Measurements from ENCODE around the gene NBAS.

Gene NBAS

DNA sequence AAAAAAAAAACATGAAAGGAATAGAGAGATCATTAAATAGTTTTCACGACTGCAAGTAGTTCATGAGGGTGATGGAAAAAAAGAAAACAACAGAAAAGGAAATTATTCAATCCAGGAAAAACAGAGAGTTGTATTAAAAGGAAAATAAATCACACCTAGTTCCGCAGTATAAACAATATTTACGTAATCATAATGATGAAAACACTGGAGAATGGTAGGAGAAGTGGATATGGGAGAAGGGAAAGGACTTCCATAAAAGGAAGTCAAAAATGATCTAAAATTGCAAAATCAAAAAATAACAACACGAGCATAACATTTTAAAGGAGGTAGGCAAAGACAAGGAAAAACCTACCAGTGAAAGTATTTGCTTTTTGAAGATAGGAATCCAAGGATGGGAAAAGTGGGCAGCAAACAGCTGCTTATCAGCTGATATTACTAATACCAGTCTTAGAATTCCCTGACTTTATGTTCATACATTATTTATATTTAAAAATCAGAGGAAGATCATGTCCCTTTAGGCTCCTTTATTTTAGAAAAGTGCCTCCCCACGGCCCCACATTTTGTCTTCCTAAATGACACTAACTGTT is 160.8 kb downstream of the NBAS start:
- DNase-seq, result no peak

DNA sequence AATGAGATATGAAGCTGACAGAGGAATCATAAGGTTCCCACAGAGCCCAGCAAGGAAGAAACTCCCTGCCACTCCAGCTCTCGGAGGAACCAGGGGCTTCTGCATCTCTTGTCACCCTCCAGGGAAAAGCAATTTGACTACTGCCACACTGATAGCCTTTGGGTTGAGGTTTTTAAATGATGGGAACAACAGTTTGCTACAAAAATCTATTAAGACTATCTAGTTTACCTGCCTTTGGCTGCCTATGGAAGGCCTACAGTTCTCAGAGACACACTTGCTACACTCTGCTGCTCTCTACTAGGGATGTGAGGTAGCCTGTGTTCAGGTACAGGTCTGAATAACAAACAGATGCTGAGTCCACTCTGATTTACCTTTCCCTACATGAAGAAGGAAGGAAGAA is 161.9 kb downstream of the NBAS start:
- DNase-seq, result no peak

DNA sequence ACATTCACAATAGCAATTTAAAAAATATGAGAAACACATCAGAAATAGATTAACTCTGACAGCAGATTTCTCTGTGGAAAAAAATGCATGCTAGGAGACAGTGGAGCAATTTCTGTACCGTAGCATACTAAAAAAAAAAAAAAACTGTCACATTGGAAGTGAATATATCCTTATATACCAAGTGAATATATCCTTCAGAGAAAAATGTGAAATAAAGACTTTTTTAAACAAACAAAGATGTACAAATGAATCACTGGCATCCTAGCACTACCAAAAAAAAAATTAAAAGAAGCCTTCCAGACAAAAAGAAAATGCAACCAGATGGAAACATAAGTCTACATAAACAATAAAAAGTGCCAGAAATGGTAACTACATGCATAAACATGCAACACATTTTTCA is 169.4 kb downstream of the NBAS start:
- DNase-seq, result no peak

- DNase-seq, result no peak
These were observed 171.2 kb downstream of the NBAS start for GRCh38 chr2:15389895-15390294.

GRCh38 chr2:15389326-15389700 is 171.8 kb downstream of the NBAS start:
- DNase-seq, result no peak

GRCh38 chr2:15388406-15389325 is 172.5 kb downstream of the NBAS start:
- peak; percentile 5 for DNase-seq

DNA sequence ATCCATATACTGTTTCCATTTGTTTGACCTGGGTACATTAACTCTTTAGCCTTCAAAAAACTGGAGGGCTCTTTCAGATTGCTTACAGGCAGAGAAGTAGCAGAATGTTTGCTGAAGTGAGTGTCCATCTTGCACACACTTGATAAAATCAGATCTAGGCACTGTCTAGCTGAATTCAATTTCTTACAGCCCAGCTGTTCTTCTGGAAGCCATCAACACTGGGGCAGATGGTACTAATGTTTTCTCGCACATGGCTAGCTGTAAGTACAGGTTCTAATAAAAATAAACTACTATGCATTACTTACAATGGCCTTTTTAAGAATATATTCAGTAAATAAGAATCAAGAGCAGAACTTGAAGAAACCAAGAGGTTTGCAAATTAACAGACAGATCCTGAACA is 175.9 kb downstream of the NBAS start:
- no peak for DNase-seq

GRCh38 chr2:15383695-15384350 is 177.3 kb downstream of the NBAS start:
- no peak for DNase-seq

DNA sequence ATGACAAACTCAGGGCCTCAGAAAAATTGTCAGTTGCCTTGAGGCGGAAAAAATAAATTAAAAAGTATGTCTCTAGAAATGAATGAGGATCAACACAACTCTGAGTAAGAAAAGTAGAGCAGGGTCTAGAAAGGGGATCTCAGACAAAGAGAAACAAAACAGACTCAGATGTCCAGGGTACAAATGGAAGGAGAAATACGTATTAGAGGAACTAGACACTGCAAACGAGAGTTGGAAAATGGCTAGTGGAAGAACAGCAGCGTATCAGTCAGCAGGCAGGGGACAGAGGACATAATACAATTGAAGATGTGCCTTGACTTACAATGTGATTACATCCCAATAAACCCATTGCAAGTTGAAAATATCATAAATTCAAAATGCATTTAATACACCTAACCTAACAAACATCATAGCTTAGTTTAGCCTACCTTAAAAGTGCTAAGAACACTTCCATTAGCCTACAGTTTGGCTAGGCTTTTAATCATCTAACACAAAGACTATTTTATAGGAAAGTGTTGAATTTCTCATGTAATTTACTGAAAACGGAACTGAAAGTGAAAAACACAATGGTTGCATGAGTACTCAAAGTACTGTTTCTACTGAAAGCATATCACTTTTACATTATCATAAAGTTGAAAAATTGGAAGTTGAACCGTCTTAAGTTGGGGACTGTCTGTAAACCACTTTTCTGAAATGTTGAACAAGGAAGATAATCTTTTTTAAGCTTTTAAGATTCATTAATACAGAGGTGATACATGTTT is 182.8 kb downstream of the NBAS start:
- no peak for DNase-seq

GRCh38 chr2:15377202-15377601 is 183.9 kb downstream of the NBAS start:
- DNase-seq, result no peak

DNA sequence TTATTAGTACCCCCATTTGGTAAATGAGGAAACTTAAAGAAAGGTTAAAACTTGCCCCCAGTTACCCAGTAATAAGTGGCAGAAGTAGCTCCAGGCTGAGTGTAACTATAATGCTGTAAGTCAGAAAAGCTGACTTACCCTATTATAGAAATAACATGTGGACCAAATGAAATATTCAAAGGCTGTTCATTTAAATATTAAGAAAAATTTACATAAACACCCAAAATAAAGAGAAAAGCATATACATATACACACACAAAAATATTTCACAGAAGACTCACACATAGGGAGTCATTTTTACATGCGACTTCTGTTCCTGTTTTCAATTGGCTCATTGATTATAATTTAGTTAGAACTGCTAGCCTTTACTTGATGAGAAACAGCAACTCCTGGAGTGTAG is 189.1 kb downstream of the NBAS start:
- DNase-seq, result no peak

DNA sequence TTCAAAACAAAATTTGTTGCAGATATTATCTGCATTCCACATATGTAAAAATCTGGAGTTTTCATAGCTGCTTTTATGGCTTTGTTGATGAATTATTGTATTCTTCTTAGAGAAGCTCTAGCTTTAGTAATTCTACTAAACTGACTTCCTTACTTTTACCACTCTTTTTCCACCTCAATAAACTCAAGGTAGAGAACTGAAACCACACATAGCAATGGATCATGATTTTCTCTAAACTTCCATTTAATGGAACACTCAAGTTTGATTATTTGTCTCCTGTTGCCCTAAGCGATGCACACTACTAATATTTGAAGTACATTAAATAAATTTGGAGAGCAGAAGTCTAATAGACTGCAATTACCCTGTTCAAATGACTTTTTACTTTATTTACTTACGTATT is 192.0 kb downstream of the NBAS start:
- DNase-seq, result no peak

DNA sequence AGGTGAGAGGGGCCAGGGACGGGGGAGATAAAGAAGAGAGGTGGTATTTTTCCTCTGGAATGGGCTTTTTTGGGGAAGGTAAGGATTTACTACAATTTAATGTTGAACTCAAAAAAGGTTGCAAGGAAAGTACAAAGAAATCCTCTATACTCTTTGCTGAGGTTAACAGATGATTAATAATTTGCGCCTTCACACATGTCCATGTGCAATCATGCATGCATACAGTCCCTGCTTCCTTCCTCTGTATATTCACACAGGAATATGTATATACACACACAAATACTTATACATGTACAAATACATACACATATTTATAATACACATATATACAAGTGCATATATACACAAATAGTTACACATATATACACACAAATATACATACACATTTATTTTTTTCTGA is 193.4 kb downstream of the NBAS start:
- no peak for DNase-seq

GRCh38 chr2:15367205-15367604 is 193.9 kb downstream of the NBAS start:
- no peak for DNase-seq

DNA sequence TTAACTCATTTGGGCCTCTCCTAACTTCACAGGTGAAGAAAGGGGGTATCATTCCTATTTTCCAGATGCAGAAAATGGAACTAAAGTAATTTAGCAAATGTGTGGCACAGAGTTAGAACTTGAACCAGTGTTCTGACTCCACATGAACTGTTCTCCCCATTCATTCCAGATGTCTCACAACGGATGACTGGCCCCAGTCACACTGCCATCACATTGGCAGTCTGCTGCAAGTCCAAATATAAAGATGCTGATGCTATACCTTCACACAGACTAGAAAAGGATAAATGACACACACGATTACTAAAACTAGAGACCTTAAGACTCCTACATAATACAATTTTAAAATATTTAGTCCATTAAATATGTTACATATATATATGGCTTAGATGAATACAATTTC is 195.7 kb downstream of the NBAS start:
- DNase-seq, result no peak

DNA sequence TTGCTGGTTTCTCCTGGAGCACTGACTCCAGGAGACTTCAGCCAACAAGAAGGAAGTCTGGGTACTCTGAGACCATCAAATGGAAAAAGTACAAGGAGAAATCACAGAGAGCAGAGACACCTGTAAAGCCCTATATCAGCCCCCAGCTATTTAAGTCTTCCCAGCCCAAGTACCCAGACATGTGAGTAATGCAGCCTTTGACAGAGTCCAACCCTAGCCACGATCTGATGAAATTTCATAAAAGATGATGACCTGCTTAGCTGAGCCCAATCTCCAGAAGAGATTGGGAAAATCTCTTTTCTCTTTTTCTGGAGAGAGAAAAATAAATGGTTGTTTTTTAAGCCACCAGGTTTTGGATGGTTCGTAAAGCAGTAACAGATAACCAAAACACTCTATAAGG is 196.6 kb downstream of the NBAS start:
- DNase-seq, result peak; percentile 13

DNA sequence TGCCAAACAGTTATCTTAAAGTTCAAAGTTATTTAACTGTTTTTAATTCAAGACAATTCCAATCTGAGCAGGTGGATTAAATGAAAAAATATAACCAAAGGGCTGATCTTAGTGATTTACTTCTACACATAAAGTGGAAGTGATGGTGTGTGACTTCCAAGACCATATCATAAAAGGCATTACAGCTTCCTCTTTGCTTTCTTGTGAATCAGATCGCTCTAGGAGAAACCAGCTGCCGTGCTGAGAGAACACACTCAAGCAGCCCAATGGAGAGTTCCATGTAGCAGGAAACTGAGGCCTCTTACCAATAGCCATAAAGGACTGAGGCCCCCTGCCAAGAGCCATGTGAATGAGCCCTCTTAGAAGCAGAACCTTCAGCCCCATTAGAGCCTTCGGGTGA is 197.4 kb downstream of the NBAS start:
- no peak for DNase-seq

DNA sequence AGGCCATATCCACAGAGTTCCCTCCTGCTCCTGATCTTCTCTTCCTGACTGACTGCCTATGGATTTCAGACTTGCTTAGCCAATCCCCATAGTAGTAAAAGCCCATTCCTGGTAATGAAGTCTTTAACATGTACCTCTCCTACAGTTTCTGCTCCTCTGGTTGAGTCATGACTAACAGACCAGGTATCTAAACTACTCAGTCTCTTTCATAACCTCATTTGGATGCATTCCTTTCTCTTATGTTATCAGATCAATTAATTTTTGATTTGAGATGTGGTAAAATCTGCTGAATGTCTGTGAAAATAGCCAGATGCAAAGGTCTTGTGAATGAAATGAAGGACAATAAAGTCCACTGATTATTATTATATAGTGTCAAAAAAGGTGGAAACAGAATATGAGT is 198.0 kb downstream of the NBAS start:
- DNase-seq, result peak; percentile 82

GRCh38 chr2:15359716-15360531 is 201.2 kb downstream of the NBAS start:
- DNase-seq, result peak; percentile 82

DNA sequence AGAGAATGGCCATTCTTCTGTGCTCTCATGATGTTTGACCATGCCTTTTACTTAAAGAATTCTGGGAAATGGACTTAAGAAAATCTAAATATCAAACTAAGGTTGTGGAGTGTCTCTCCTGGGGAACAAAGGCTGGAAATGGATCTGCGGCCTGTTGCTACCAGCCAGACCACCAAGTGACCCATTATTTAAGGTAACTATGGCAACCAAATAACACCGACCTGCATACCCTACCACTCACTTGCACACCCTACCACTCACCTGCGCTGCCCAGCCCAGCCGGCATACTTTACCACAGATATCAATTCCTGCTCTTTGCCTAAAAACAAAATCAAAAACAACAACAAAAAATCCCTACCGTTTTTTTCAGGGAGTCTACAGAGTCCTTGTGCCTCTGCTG is 203.2 kb downstream of the NBAS start:
- DNase-seq, result no peak

- no peak for DNase-seq
These were observed 203.9 kb downstream of the NBAS start for GRCh38 chr2:15357186-15357585.

GRCh38 chr2:15355386-15355785 is 205.7 kb downstream of the NBAS start:
- no peak for DNase-seq
